ENCODE measurements around the gene LPP.

Gene LPP

GRCh38 chr3:188746291-188746783, 592.4 kb downstream of the LPP start:
- no peak overlapping the region for H3K9ac ChIP-seq (ENCODE audit: insufficient read length)
- H3K4me3 ChIP-seq: no peak overlapping the region
- DNase-seq (ENCODE audit: low read depth, low spot score): no peak
- H3K27ac ChIP-seq: no peak overlapping the region
- no peak for TF ChIP-seq EZH2 (IDR thresholded peaks at IDR 0.05)
- TF ChIP-seq FOXP2 (optimal IDR thresholded peaks at IDR 0.05; ENCODE audit: control extremely low read depth, extremely low read length, insufficient read depth): no peak
- no peak for TF ChIP-seq POLR2AphosphoS5 (IDR thresholded peaks at IDR 0.05; ENCODE audit: borderline replicate concordance, low read depth, low read length)
- H3K36me3 ChIP-seq (ENCODE audit: insufficient read depth, low read length): no peaks in the 10 kb centered on the region
- H3K9me3 ChIP-seq (ENCODE audit: low read depth, low read length): no peaks in the 10 kb centered on the region

DNA sequence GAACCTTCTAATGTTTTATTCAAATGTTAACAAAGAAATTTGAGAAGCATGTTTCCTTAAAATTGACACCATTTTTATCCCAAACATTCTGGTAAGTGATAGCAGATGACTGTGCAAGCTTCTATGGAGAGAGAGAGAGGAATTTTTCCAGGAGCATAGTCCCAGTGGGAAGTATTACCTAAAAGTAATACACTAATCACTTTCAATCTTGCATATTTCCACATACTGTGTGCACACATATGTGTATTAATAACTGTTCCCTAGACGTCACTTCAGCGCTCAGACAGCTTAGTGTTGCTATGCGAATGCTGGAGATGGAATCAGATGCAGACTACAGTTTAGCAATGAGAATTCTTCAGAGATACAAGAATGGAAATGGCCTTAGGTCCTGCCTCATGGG, 593.5 kb downstream of the LPP start:
- no peaks in the 10 kb centered on the region for H3K9me3 ChIP-seq (ENCODE audit: low read depth, low read length)

DNA sequence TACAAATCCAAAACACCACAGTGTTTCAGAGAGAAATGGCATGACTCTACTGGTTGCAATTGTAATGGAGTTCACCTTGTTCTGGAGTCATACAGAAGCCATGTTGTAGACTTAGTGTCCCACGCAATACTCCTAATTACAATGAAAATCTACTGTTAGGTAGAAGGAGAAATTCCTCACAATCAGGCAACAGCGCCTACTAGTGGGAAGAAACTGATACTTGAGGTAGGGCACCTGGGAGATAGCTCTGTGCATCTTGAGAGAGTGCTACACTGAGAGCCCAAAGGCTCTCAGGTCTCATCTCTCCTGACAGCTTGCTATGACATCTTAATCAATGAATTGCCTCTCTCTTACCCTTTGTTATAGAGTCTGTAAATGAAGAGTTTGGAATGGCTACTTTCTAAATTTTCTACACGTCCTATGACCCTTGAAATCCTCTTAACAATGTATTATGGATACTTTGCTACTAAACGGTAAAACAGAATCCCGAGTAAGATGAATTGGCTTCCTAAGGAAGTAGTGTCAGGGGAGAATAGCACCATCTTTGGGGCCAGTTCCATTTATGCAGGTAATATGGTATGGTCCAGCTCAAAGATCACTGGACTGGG, 595.2 kb downstream of the LPP start:
- TF ChIP-seq EZH2 (IDR thresholded peaks at IDR 0.05): no peak
- TF ChIP-seq POLR2AphosphoS5 (IDR thresholded peaks at IDR 0.05; ENCODE audit: borderline replicate concordance, low read depth, low read length): no peak
- no peak for TF ChIP-seq FOXP2 (optimal IDR thresholded peaks at IDR 0.05; ENCODE audit: control extremely low read depth, extremely low read length, insufficient read depth)
- DNase-seq (ENCODE audit: low read depth, low spot score): no peak
- no peaks in the 10 kb centered on the region for H3K36me3 ChIP-seq (ENCODE audit: insufficient read depth, low read length)
- H3K27ac ChIP-seq: no peak overlapping the region
- H3K9me3 ChIP-seq (ENCODE audit: low read depth, low read length): no peaks in the 10 kb centered on the region
- no peak overlapping the region for H3K4me3 ChIP-seq
- no peak overlapping the region for H3K9ac ChIP-seq (ENCODE audit: insufficient read length)

More for the DNA sequence above, 593.5 kb downstream of the LPP start:
- H3K36me3 ChIP-seq (ENCODE audit: insufficient read depth, low read length): no peaks in the 10 kb centered on the region
- H3K27ac ChIP-seq: no peak overlapping the region
- H3K9ac ChIP-seq (ENCODE audit: insufficient read length): no peak overlapping the region
- no peak for DNase-seq (ENCODE audit: low read depth, low spot score)
- H3K4me3 ChIP-seq: no peak overlapping the region
- TF ChIP-seq POLR2AphosphoS5 (IDR thresholded peaks at IDR 0.05; ENCODE audit: borderline replicate concordance, low read depth, low read length) (no peak), EZH2 (IDR thresholded peaks at IDR 0.05) (no peak), FOXP2 (optimal IDR thresholded peaks at IDR 0.05; ENCODE audit: control extremely low read depth, extremely low read length, insufficient read depth) (no peak)

- no peak for TF ChIP-seq EZH2 (IDR thresholded peaks at IDR 0.05)
- no peak for TF ChIP-seq POLR2AphosphoS5 (IDR thresholded peaks at IDR 0.05; ENCODE audit: borderline replicate concordance, low read depth, low read length)
- TF ChIP-seq FOXP2 (optimal IDR thresholded peaks at IDR 0.05; ENCODE audit: control extremely low read depth, extremely low read length, insufficient read depth): no peak
- no peak overlapping the region for H3K4me3 ChIP-seq
These were observed 595.9 kb downstream of the LPP start for GRCh38 chr3:188749830-188750229.

DNA sequence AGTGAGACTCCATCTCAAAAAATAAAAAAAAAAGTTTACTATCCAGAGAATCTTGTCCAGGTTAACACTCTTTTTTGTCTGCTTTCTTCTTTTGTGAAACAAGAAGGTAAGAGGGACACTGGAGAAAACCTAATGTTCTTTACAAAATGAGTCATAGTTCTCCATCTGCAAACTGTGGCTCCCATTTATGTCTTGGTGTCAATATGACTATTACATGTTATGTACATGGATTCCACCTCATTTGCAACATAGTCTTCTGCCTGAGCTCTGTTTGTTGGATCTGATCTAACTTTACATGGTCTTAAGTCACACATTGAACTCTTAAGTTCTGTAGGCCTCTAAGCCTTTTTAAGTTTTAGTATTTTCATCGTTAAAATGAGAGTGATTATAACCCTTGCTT, 596.7 kb downstream of the LPP start:
- no peak overlapping the region for H3K9ac ChIP-seq (ENCODE audit: insufficient read length)
- DNase-seq (ENCODE audit: low read depth, low spot score): no peak
- H3K4me3 ChIP-seq: no peak overlapping the region
- no peak overlapping the region for H3K27ac ChIP-seq
- TF ChIP-seq FOXP2 (optimal IDR thresholded peaks at IDR 0.05; ENCODE audit: control extremely low read depth, extremely low read length, insufficient read depth) (no peak), POLR2AphosphoS5 (IDR thresholded peaks at IDR 0.05; ENCODE audit: borderline replicate concordance, low read depth, low read length) (no peak), EZH2 (IDR thresholded peaks at IDR 0.05) (no peak)
- no peaks in the 10 kb centered on the region for H3K36me3 ChIP-seq (ENCODE audit: insufficient read depth, low read length)
- no peaks in the 10 kb centered on the region for H3K9me3 ChIP-seq (ENCODE audit: low read depth, low read length)

More at GRCh38 chr3:188749830-188750229, 595.9 kb downstream of the LPP start:
- Histone ChIP-seq H3K9me3 (ENCODE audit: low read depth, low read length) (no peaks in the 10 kb centered on the region), H3K27ac (no peak overlapping the region), H3K36me3 (ENCODE audit: insufficient read depth, low read length) (no peaks in the 10 kb centered on the region), H3K9ac (ENCODE audit: insufficient read length) (no peak overlapping the region)
- no peak for DNase-seq (ENCODE audit: low read depth, low spot score)

DNA sequence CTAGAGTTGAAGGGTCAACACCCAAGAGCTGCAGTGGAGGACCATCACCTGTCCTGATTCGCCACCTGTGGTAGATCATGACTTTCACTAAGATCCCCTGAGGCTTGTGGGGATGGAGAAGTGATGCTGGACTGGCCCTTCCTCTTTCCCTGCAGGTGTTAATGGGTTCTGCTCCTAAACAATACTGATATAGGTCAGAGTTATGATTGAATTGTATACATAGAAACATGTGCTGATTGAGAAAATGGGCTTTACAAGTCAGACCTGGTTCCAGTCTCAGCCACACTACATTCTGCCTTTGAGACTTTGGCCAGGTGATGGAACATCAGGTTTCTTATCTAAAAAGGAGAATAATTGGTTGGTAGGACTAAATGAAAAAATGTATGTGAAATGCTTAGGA, 598.9 kb downstream of the LPP start:
- no peaks in the 10 kb centered on the region for H3K36me3 ChIP-seq (ENCODE audit: insufficient read depth, low read length)

DNA sequence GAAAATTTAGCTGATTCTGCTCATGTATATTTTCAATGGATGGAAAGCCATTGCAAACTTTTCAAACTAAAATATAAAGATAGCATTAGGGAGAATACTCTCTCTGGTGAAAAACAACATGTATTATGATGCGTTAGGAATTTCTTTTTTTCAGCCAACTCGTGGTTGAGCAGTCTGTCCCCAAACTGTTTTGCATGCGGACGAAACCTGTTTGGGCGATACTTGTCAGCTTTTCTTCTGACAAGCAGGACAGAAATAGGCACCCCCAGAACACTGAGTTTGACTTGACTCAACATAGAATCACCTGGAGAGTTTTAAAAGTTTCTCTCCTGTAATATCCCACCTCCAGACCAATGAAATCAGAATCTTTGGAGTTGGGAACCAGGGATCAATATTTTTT, 600.3 kb downstream of the LPP start:
- Histone ChIP-seq H3K27ac (no peak overlapping the region), H3K4me3 (no peak overlapping the region), H3K9ac (ENCODE audit: insufficient read length) (no peak overlapping the region), H3K36me3 (ENCODE audit: insufficient read depth, low read length) (no peaks in the 10 kb centered on the region), H3K9me3 (ENCODE audit: low read depth, low read length) (no peaks in the 10 kb centered on the region)
- TF ChIP-seq FOXP2 (optimal IDR thresholded peaks at IDR 0.05; ENCODE audit: control extremely low read depth, extremely low read length, insufficient read depth): no peak
- DNase-seq (ENCODE audit: low read depth, low spot score): no peak

More for the DNA sequence above, 598.9 kb downstream of the LPP start:
- Histone ChIP-seq H3K9ac (ENCODE audit: insufficient read length) (no peak overlapping the region), H3K9me3 (ENCODE audit: low read depth, low read length) (no peaks in the 10 kb centered on the region), H3K4me3 (no peak overlapping the region), H3K27ac (no peak overlapping the region)
- TF ChIP-seq FOXP2 (optimal IDR thresholded peaks at IDR 0.05; ENCODE audit: control extremely low read depth, extremely low read length, insufficient read depth): no peak
- TF ChIP-seq EZH2 (IDR thresholded peaks at IDR 0.05): no peak
- TF ChIP-seq POLR2AphosphoS5 (IDR thresholded peaks at IDR 0.05; ENCODE audit: borderline replicate concordance, low read depth, low read length): no peak
- DNase-seq (ENCODE audit: low read depth, low spot score): no peak

- DNase-seq (ENCODE audit: low read depth, low spot score): no peak
- H3K27ac ChIP-seq: no peak overlapping the region
- H3K36me3 ChIP-seq (ENCODE audit: insufficient read depth, low read length): no peaks in the 10 kb centered on the region
- no peak overlapping the region for H3K9ac ChIP-seq (ENCODE audit: insufficient read length)
- no peak overlapping the region for H3K4me3 ChIP-seq
- no peaks in the 10 kb centered on the region for H3K9me3 ChIP-seq (ENCODE audit: low read depth, low read length)
- TF ChIP-seq POLR2AphosphoS5 (IDR thresholded peaks at IDR 0.05; ENCODE audit: borderline replicate concordance, low read depth, low read length) (no peak), FOXP2 (optimal IDR thresholded peaks at IDR 0.05; ENCODE audit: control extremely low read depth, extremely low read length, insufficient read depth) (no peak), EZH2 (IDR thresholded peaks at IDR 0.05) (no peak)
These were observed 602.3 kb downstream of the LPP start for GRCh38 chr3:188756241-188756640.

All from SK-N-MC (cell line).